ENCODE measurements around the gene POLN.

The POLN gene

GRCh38 chr4:2193326-2193725, 48.6 kb downstream of the POLN start:
- no peaks in the 10 kb centered on the region for H3K4me1 ChIP-seq (ENCODE audit: insufficient read depth, low read length, severe bottlenecking)
- TF ChIP-seq CTCF (IDR thresholded peaks at IDR 0.05; ENCODE audit: low read length) (no peak), EZH2 (IDR thresholded peaks at IDR 0.05; ENCODE audit: borderline replicate concordance, low read length) (no peak)
- H3K9me2 ChIP-seq (ENCODE audit: low read depth, low read length): no peaks in the 10 kb centered on the region
- H4K20me1 ChIP-seq (ENCODE audit: insufficient read depth, low read length): no peaks in the 10 kb centered on the region
- H3K27ac ChIP-seq (ENCODE audit: low read depth, low read length, poor library complexity, severe bottlenecking): no peak overlapping the region
- H3K9me3 ChIP-seq (ENCODE audit: low read length): no peaks in the 10 kb centered on the region
- no peak overlapping the region for H3K4me3 ChIP-seq (ENCODE audit: low read depth, low read length, poor library complexity, severe bottlenecking)
- H2AFZ ChIP-seq (ENCODE audit: low read length): no peak overlapping the region
- H3F3A ChIP-seq (ENCODE audit: insufficient read depth, low read length): no peaks in the 10 kb centered on the region
- H3K36me3 ChIP-seq (ENCODE audit: insufficient read depth, low read length): no peaks in the 10 kb centered on the region
- H3K27me3 ChIP-seq (ENCODE audit: insufficient read depth, low read length): no peaks in the 10 kb centered on the region
- H3K4me2 ChIP-seq (ENCODE audit: low read length): no peak overlapping the region
- H3K9ac ChIP-seq (ENCODE audit: low read length): no peak overlapping the region
- H3K79me2 ChIP-seq (ENCODE audit: insufficient read depth, low read length): no peaks in the 10 kb centered on the region

GRCh38 chr4:2186865-2187172, 55.1 kb downstream of the POLN start:
- Histone ChIP-seq H3K4me1 (ENCODE audit: insufficient read depth, low read length, severe bottlenecking) (no peaks in the 10 kb centered on the region), H3K9me3 (ENCODE audit: low read length) (no peaks in the 10 kb centered on the region)
- TF ChIP-seq EZH2 (IDR thresholded peaks at IDR 0.05; ENCODE audit: borderline replicate concordance, low read length) (no peak), CTCF (IDR thresholded peaks at IDR 0.05; ENCODE audit: low read length) (no peak)

GRCh38 chr4:2186133-2186864, 55.6 kb downstream of the POLN start:
- no peak overlapping the region for H3K4me2 ChIP-seq (ENCODE audit: low read length)
- H3F3A ChIP-seq (ENCODE audit: insufficient read depth, low read length): no peaks in the 10 kb centered on the region
- no peaks in the 10 kb centered on the region for H3K27me3 ChIP-seq (ENCODE audit: insufficient read depth, low read length)
- no peaks in the 10 kb centered on the region for H4K20me1 ChIP-seq (ENCODE audit: insufficient read depth, low read length)
- peak; percentile 50; the same call in 1 of the 2 replicates for TF ChIP-seq CTCF (IDR thresholded peaks at IDR 0.05; ENCODE audit: low read length)
- no peak for TF ChIP-seq EZH2 (IDR thresholded peaks at IDR 0.05; ENCODE audit: borderline replicate concordance, low read length)
- H3K36me3 ChIP-seq (ENCODE audit: insufficient read depth, low read length): no peaks in the 10 kb centered on the region
- no peaks in the 10 kb centered on the region for H3K4me1 ChIP-seq (ENCODE audit: insufficient read depth, low read length, severe bottlenecking)
- H3K9me2 ChIP-seq (ENCODE audit: low read depth, low read length): no peaks in the 10 kb centered on the region
- H2AFZ ChIP-seq (ENCODE audit: low read length): no peak overlapping the region
- no peaks in the 10 kb centered on the region for H3K79me2 ChIP-seq (ENCODE audit: insufficient read depth, low read length)
- H3K9me3 ChIP-seq (ENCODE audit: low read length): no peaks in the 10 kb centered on the region
- no peak overlapping the region for H3K27ac ChIP-seq (ENCODE audit: low read depth, low read length, poor library complexity, severe bottlenecking)
- H3K4me3 ChIP-seq (ENCODE audit: low read depth, low read length, poor library complexity, severe bottlenecking): no peak overlapping the region
- no peak overlapping the region for H3K9ac ChIP-seq (ENCODE audit: low read length)

More at GRCh38 chr4:2186865-2187172, 55.1 kb downstream of the POLN start:
- Histone ChIP-seq H3K4me3 (ENCODE audit: low read depth, low read length, poor library complexity, severe bottlenecking) (no peak overlapping the region), H3K79me2 (ENCODE audit: insufficient read depth, low read length) (no peaks in the 10 kb centered on the region), H2AFZ (ENCODE audit: low read length) (no peak overlapping the region), H3K9ac (ENCODE audit: low read length) (no peak overlapping the region), H3K36me3 (ENCODE audit: insufficient read depth, low read length) (no peaks in the 10 kb centered on the region), H3K27me3 (ENCODE audit: insufficient read depth, low read length) (no peaks in the 10 kb centered on the region), H3K27ac (ENCODE audit: low read depth, low read length, poor library complexity, severe bottlenecking) (no peak overlapping the region), H4K20me1 (ENCODE audit: insufficient read depth, low read length) (no peaks in the 10 kb centered on the region), H3F3A (ENCODE audit: insufficient read depth, low read length) (no peaks in the 10 kb centered on the region), H3K9me2 (ENCODE audit: low read depth, low read length) (no peaks in the 10 kb centered on the region), H3K4me2 (ENCODE audit: low read length) (no peak overlapping the region)
